ENCODE measurements around the gene TAF1.
"Not testable (repeated sequence)": the region's sequence is repeated elsewhere in the genome, so short reads cannot be mapped to it uniquely, and the experiment has no call there.

TAF1 gene, protein sequence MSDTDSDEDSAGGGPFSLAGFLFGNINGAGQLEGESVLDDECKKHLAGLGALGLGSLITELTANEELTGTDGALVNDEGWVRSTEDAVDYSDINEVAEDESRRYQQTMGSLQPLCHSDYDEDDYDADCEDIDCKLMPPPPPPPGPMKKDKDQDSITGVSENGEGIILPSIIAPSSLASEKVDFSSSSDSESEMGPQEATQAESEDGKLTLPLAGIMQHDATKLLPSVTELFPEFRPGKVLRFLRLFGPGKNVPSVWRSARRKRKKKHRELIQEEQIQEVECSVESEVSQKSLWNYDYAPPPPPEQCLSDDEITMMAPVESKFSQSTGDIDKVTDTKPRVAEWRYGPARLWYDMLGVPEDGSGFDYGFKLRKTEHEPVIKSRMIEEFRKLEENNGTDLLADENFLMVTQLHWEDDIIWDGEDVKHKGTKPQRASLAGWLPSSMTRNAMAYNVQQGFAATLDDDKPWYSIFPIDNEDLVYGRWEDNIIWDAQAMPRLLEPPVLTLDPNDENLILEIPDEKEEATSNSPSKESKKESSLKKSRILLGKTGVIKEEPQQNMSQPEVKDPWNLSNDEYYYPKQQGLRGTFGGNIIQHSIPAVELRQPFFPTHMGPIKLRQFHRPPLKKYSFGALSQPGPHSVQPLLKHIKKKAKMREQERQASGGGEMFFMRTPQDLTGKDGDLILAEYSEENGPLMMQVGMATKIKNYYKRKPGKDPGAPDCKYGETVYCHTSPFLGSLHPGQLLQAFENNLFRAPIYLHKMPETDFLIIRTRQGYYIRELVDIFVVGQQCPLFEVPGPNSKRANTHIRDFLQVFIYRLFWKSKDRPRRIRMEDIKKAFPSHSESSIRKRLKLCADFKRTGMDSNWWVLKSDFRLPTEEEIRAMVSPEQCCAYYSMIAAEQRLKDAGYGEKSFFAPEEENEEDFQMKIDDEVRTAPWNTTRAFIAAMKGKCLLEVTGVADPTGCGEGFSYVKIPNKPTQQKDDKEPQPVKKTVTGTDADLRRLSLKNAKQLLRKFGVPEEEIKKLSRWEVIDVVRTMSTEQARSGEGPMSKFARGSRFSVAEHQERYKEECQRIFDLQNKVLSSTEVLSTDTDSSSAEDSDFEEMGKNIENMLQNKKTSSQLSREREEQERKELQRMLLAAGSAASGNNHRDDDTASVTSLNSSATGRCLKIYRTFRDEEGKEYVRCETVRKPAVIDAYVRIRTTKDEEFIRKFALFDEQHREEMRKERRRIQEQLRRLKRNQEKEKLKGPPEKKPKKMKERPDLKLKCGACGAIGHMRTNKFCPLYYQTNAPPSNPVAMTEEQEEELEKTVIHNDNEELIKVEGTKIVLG (N-terminal part only)

GRCh38 chrX:71365875-71366673, at the start of gene TAF1:
Gene TAF1 (plus strand): TSS chrX:71366357. CDS start chrX:71366375, 18 bp downstream.
- Histone ChIP-seq H3K9ac (ENCODE audit: low read depth, low read length) (peak within 1 kb of the TSS; percentile 88), H3K4me1 (ENCODE audit: insufficient read depth, low read length) (0 out of 2 replicates have a peak, but pooled peaks cover 7% of the 10 kb centered on the region), H3K36me3 (ENCODE audit: insufficient read depth, low read length) (no peaks in the 10 kb centered on the region; the same call in none of the 2 replicates), H3K9me3 (ENCODE audit: control insufficient read depth, insufficient read depth, low read length) (no peaks in the 10 kb centered on the region)

- H3K9me3 ChIP-seq (ENCODE audit: control insufficient read depth, insufficient read depth, low read length); H3K9ac ChIP-seq (ENCODE audit: low read depth, low read length); H3K36me3 ChIP-seq (ENCODE audit: insufficient read depth, low read length); H3K4me1 ChIP-seq (ENCODE audit: insufficient read depth, low read length): not testable (repeated sequence)
These were observed 49.2 kb upstream of the TAF1 start for GRCh38 chrX:71316959-71317358.

DNA sequence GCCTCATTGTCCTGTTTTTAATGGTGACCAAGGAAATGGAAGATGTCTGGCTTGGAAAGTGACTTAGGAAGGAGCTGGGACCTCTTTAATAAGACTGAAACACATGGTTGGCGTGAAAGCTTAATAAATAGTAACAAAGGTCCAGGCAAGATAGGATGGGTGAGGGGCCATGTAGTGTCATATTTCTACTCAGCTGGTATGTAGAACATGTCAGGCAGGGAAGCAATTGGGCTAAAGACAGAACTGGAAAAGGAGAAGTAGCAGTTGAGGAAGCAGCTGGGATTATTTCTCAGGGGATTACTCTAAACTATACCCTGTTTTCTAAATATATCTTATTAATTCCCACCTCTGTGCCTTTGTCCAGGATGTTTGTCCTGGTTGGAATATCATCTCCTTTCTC, 46.0 kb upstream of the TAF1 start:
- Histone ChIP-seq H3K9me3 (ENCODE audit: control insufficient read depth, insufficient read depth, low read length) (no peaks in the 10 kb centered on the region), H3K9ac (ENCODE audit: low read depth, low read length) (no peak overlapping the region), H3K4me1 (ENCODE audit: insufficient read depth, low read length) (no peaks in the 10 kb centered on the region), H3K36me3 (ENCODE audit: insufficient read depth, low read length) (no peaks in the 10 kb centered on the region)

DNA sequence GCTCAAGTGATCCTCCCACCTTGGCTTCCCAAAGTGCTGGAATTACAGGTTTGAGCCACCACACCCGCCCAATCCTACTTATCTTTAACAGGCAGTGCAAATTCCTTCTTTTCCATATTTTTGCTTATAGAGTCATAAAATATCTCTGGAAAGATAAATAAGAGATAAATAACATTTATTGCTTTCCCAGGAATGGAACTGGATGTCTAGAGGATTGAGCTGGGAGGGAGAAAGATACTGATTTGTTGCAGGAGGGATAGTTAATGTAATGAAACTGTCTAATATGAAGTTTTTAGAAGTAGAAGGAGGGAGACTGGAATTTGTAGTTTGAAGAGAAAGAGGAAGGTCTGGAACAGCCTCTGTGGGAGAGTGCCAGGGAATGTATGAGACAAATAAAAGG, 44.4 kb upstream of the TAF1 start:
- Histone ChIP-seq H3K9me3 (ENCODE audit: control insufficient read depth, insufficient read depth, low read length) (no peaks in the 10 kb centered on the region), H3K4me1 (ENCODE audit: insufficient read depth, low read length) (no peaks in the 10 kb centered on the region)

GRCh38 chrX:71324452-71324851, 41.7 kb upstream of the TAF1 start:
- H3K9ac ChIP-seq (ENCODE audit: low read depth, low read length); H3K9me3 ChIP-seq (ENCODE audit: control insufficient read depth, insufficient read depth, low read length); H3K4me1 ChIP-seq (ENCODE audit: insufficient read depth, low read length); H3K36me3 ChIP-seq (ENCODE audit: insufficient read depth, low read length): not testable (repeated sequence)

More for the DNA sequence above, 44.4 kb upstream of the TAF1 start:
- H3K9ac ChIP-seq (ENCODE audit: low read depth, low read length): no peak overlapping the region
- H3K36me3 ChIP-seq (ENCODE audit: insufficient read depth, low read length): no peaks in the 10 kb centered on the region

DNA sequence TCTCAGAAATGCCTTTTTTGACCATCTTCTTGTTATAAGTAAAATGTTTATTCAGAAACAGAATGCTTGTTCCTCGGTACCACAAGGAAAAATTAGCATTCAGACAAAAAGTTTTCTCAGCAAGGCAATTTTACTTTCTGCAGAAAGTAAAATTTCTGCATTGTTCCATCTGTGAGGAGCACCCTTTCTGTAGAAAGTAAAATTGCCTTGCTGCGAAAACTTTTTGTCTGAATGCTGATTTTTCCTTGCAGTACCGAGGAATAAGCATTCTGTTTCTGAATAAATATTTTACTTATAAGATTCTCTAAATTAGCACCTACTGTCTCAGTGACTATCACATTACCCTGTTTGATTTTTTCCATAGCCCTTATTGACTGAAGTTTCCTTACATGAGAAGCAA, 39.8 kb upstream of the TAF1 start:
- no peaks in the 10 kb centered on the region for H3K4me1 ChIP-seq (ENCODE audit: insufficient read depth, low read length)
- H3K36me3 ChIP-seq (ENCODE audit: insufficient read depth, low read length): no peaks in the 10 kb centered on the region
- H3K9me3 ChIP-seq (ENCODE audit: control insufficient read depth, insufficient read depth, low read length): no peaks in the 10 kb centered on the region
- H3K9ac ChIP-seq (ENCODE audit: low read depth, low read length): no peak overlapping the region

DNA sequence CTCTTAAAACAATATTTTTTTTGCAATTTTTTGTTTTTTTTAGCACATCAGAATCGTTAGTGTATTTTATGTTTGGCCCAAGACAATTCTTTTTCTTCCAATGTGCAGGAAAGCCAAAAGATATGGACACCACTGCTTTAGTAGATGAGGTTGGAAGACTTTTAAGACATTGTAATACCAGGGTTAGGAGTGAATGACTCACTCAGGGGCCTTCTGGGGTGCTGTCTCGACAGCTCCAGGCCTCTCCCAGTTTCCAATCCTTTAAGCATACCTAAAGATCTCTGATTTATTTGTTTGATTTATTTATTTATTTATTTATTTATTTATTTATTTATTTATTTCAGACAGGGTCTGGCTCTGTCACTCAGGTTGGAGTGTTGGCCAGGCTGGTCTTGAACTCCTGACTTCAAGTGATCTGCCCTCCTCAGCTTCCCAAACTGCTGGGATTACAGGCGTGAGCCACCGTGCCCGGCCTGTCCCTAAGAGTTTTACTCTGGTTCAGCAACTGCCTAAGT, 16.9 kb upstream of the TAF1 start:
- not testable (repeated sequence) for H3K9me3 ChIP-seq (ENCODE audit: control insufficient read depth, insufficient read depth, low read length); H3K4me1 ChIP-seq (ENCODE audit: insufficient read depth, low read length); H3K36me3 ChIP-seq (ENCODE audit: insufficient read depth, low read length); H3K9ac ChIP-seq (ENCODE audit: low read depth, low read length)

- H3K9ac ChIP-seq (ENCODE audit: low read depth, low read length): not testable (repeated sequence)
These were observed 16.3 kb upstream of the TAF1 start for GRCh38 chrX:71349867-71350266.

GRCh38 chrX:71352439-71352838, 13.7 kb upstream of the TAF1 start:
- not testable (repeated sequence) for H3K4me1 ChIP-seq (ENCODE audit: insufficient read depth, low read length); H3K9ac ChIP-seq (ENCODE audit: low read depth, low read length); H3K9me3 ChIP-seq (ENCODE audit: control insufficient read depth, insufficient read depth, low read length); H3K36me3 ChIP-seq (ENCODE audit: insufficient read depth, low read length)

More at GRCh38 chrX:71349867-71350266, 16.3 kb upstream of the TAF1 start:
- H3K9me3 ChIP-seq (ENCODE audit: control insufficient read depth, insufficient read depth, low read length); H3K4me1 ChIP-seq (ENCODE audit: insufficient read depth, low read length); H3K36me3 ChIP-seq (ENCODE audit: insufficient read depth, low read length): not testable (repeated sequence)

DNA sequence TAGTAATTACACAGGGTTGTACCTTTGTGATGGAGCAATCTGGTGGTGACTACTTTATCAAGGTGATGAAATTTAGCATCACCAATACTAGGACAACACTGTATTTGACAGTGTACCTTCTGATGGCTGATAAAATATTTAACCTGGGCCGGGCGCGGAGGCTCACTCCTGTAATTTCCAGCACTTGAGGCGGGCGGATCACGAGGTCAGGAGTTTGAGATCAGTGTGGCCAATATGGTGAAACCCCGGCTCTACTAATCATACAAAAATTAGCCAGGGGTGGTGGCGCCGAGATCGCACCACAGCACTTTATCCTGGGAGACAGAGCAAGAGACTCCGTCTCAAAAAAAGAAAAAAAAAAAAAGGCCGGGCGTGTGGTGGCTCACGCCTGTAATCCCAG, 1.9 kb upstream of the TAF1 start:
- Histone ChIP-seq H3K9me3 (ENCODE audit: control insufficient read depth, insufficient read depth, low read length) (no peaks in the 10 kb centered on the region), H3K4me1 (ENCODE audit: insufficient read depth, low read length) (0 out of 2 replicates have a peak, but pooled peaks cover 7% of the 10 kb centered on the region), H3K36me3 (ENCODE audit: insufficient read depth, low read length) (no peaks in the 10 kb centered on the region; the same call in none of the 2 replicates), H3K9ac (ENCODE audit: low read depth, low read length) (no peak overlapping the region)

- H3K9me3 ChIP-seq (ENCODE audit: control insufficient read depth, insufficient read depth, low read length): no peaks in the 10 kb centered on the region
- no peaks in the 10 kb centered on the region; the same call in none of the 2 replicates for H3K36me3 ChIP-seq (ENCODE audit: insufficient read depth, low read length)
- H3K4me1 ChIP-seq (ENCODE audit: insufficient read depth, low read length): 0 out of 2 replicates have a peak, but pooled peaks cover 7% of the 10 kb centered on the region
- H3K9ac ChIP-seq (ENCODE audit: low read depth, low read length): peak overlapping the region; percentile 79
These were observed 742 bp upstream of the TAF1 start for GRCh38 chrX:71365356-71365874.

GRCh38 chrX:71366674-71367256, 608 bp downstream of the TAF1 start:
- Histone ChIP-seq H3K9ac (ENCODE audit: low read depth, low read length) (peak overlapping the region; percentile 88), H3K4me1 (ENCODE audit: insufficient read depth, low read length) (0 out of 2 replicates have a peak, but pooled peaks cover 7% of the 10 kb centered on the region), H3K36me3 (ENCODE audit: insufficient read depth, low read length) (no peaks in the 10 kb centered on the region; the same call in none of the 2 replicates), H3K9me3 (ENCODE audit: control insufficient read depth, insufficient read depth, low read length) (no peaks in the 10 kb centered on the region)

GRCh38 chrX:71367396-71367795, 1.2 kb downstream of the TAF1 start:
- 0 out of 2 replicates have a peak, but pooled peaks cover 7% of the 10 kb centered on the region for H3K4me1 ChIP-seq (ENCODE audit: insufficient read depth, low read length)
- H3K36me3 ChIP-seq (ENCODE audit: insufficient read depth, low read length): no peaks in the 10 kb centered on the region; the same call in none of the 2 replicates
- peak overlapping the region; percentile 88; the same call in 1 of the 2 replicates for H3K9ac ChIP-seq (ENCODE audit: low read depth, low read length)
- no peaks in the 10 kb centered on the region for H3K9me3 ChIP-seq (ENCODE audit: control insufficient read depth, insufficient read depth, low read length)
